Liver (tissue), 9 donors: ENCODE data around the gene GRK2. TPM values are rescaled to one million over a fixed set of nuclear protein-coding genes. Genes with fewer than 3 reads are reported as not detected.

ENCODE experiments used
- DNase-seq: peaks from one replicate; pipeline ENCODE4 v3.0.0-alpha.2; 2017; ENCODE audit warnings: low spot score
- H3K27ac ChIP-seq, 2 donors: one replicate each; pipeline ENCODE4 v1.7.0; 2013; ENCODE audit warnings: inconsistent platforms in 2 of 2, low read length in 2 of 2, control low read depth in 1 of 2, low read depth in 1 of 2, mild to moderate bottlenecking in 1 of 2
- H3K27me3 ChIP-seq, 4 donors: one replicate each; pipeline versions ENCODE4 v1.6.1 to v1.7.0; 2013; ENCODE audit warnings: low read length in 3 of 4, inconsistent platforms in 1 of 4, mild to moderate bottlenecking in 1 of 4, moderate library complexity in 1 of 4; ENCODE audit not compliant: control insufficient read depth in 4 of 4, insufficient read depth in 4 of 4
- H3K36me3 ChIP-seq, 4 donors: one replicate each; pipeline versions ENCODE4 v1.6.1 to v1.7.0; 2013; ENCODE audit warnings: low read length in 3 of 4, mild to moderate bottlenecking in 3 of 4, low read depth in 1 of 4, moderate library complexity in 1 of 4; ENCODE audit not compliant: control insufficient read depth in 4 of 4, insufficient read depth in 3 of 4
- H3K4me1 ChIP-seq, 4 donors: one replicate each; pipeline versions ENCODE4 v1.6.1 to v1.7.0; 2013; ENCODE audit warnings: low read length in 3 of 4, mild to moderate bottlenecking in 3 of 4, moderate library complexity in 1 of 4; ENCODE audit not compliant: control insufficient read depth in 4 of 4, insufficient read depth in 4 of 4
- H3K4me3 ChIP-seq, 3 donors: one replicate each; pipeline versions ENCODE4 v1.6.1 to v1.7.0; 2013; ENCODE audit warnings: low read length in 3 of 3, control low read depth in 1 of 3, low read depth in 1 of 3, mild to moderate bottlenecking in 1 of 3
- H3K9ac ChIP-seq, 2 donors: one replicate each; pipeline ENCODE4 v1.7.0; 2013; ENCODE audit warnings: low read length in 2 of 2, mild to moderate bottlenecking in 2 of 2, moderate library complexity in 2 of 2, control low read depth in 1 of 2, low read depth in 1 of 2
- H3K9me3 ChIP-seq, 4 donors: one replicate each; pipeline versions ENCODE4 v1.6.1 to v1.7.0; 2013; ENCODE audit warnings: low read length in 3 of 4; ENCODE audit not compliant: control insufficient read depth in 4 of 4
- ATF3 ChIP-seq: IDR thresholded peaks from 2 replicates; pipeline ENCODE4 v1.6.1; 2016; ENCODE audit warnings: antibody characterized with exemption
- EGR1 ChIP-seq, 2 donors: IDR thresholded peaks; 2 replicates each; pipeline ENCODE4 v1.6.1; 2016 to 2018; ENCODE audit warnings: antibody characterized with exemption in 2 of 2, low read depth in 2 of 2
- FOXA1 ChIP-seq: IDR thresholded peaks from 2 replicates; pipeline ENCODE4 v1.6.1; 2016; ENCODE audit warnings: antibody characterized with exemption
- FOXA2 ChIP-seq: IDR thresholded peaks from 2 replicates; pipeline ENCODE4 v1.6.1; 2016; ENCODE audit warnings: antibody characterized with exemption
- GABPA ChIP-seq, 2 donors: IDR thresholded peaks in 1 of 2; conservative IDR thresholded peaks in 1 of 2; 2 replicates each; pipeline ENCODE4 v1.6.1; 2016; ENCODE audit warnings: antibody characterized with exemption in 2 of 2, mild to moderate bottlenecking in 1 of 2, moderate library complexity in 1 of 2
- HNF4G ChIP-seq: IDR thresholded peaks from 2 replicates; pipeline ENCODE4 v1.6.1; 2016; ENCODE audit warnings: antibody characterized with exemption
- JUND ChIP-seq, 2 donors: IDR thresholded peaks; 2 replicates each; pipeline ENCODE4 v1.6.1; 2016; ENCODE audit warnings: antibody characterized with exemption in 2 of 2
- MAX ChIP-seq: IDR thresholded peaks from 2 replicates; pipeline ENCODE4 v1.6.1; 2016; ENCODE audit warnings: antibody characterized with exemption
- RAD21 ChIP-seq, 2 donors: IDR thresholded peaks; 2 replicates each; pipeline ENCODE4 v1.6.1; 2016; ENCODE audit warnings: antibody characterized with exemption in 2 of 2, mild to moderate bottlenecking in 2 of 2
- REST ChIP-seq: IDR thresholded peaks from 2 replicates; pipeline ENCODE4 v1.6.1; 2016; ENCODE audit warnings: antibody characterized with exemption, mild to moderate bottlenecking
- RXRA ChIP-seq, 2 donors: IDR thresholded peaks; 2 replicates each; pipeline ENCODE4 v1.6.1; 2017 to 2018; ENCODE audit warnings: antibody characterized with exemption in 2 of 2, mild to moderate bottlenecking in 1 of 2
- SP1 ChIP-seq: IDR thresholded peaks from 2 replicates; pipeline ENCODE4 v1.6.1; 2018; ENCODE audit warnings: antibody characterized with exemption, mild to moderate bottlenecking
- TAF1 ChIP-seq: conservative IDR thresholded peaks from 2 replicates; pipeline ENCODE4 v1.6.1; 2016; ENCODE audit warnings: antibody characterized with exemption, mild to moderate bottlenecking
- YY1 ChIP-seq: IDR thresholded peaks from 2 replicates; pipeline ENCODE4 v1.6.1; 2016; ENCODE audit warnings: antibody characterized with exemption, mild to moderate bottlenecking
- WGBS: extraction: QIAGEN DNeasy Blood & Tissue Kit; methylation state at CpG from one replicate; pipeline ENCODE4 v1.1.7; 2013; 5-methylcytosine and 5-hydroxymethylcytosine counted together
- polyA plus RNA-seq, 2 donors: library from polyadenylated mRNA; stranded (reverse) in 1 of 2; unstranded in 1 of 2; fragments of 200-250 nt in 1 of 2; fragments of >200 nt in 1 of 2; fragmentation: Nextera tagmentation in 1 of 2; extraction: Ambion mirVana in 1 of 2; gene quantifications; one replicate each; pipeline versions ENCODE4 v1.2.1 to v1.2.3, GENCODE V29; 2013 to 2015
- total RNA-seq, 2 donors: library from RNA; depleted of rRNA; stranded (reverse); fragments of >200 nt; gene quantifications; one replicate each; pipeline ENCODE4 v1.2.3, GENCODE V29; 2014
- donor health status: healthy.
- donor health status: healthy.
- donor health status: healthy.
- donor health status: healthy.
- donor health status: healthy.

Gene GRK2
- total and polyA plus RNA-seq, 4 donors: 13.4 to 41.4 (median 31.7) TPM

GRCh38 chr11:67242548-67242947, 23.7 kb upstream of the GRK2 start:
- peak overlapping the region in 1 of 2 donors; percentile 69 for H3K9ac ChIP-seq
- no peaks in the 10 kb centered on the region for H3K9me3 ChIP-seq
- H3K27me3 ChIP-seq: no peaks in the 10 kb centered on the region
- H3K27ac ChIP-seq: no peak overlapping the region
- TF ChIP-seq RXRA (IDR thresholded peaks at IDR 0.05) (no peak), MAX (no peak)
- no peak overlapping the region for H3K4me3 ChIP-seq
- 35% methylated on average over 1 of the region's 1 CpG for WGBS
- DNase-seq: no peak
- peaks cover 1 to 53% (median 36%) of the 10 kb centered on the region in 4 donors for H3K4me1 ChIP-seq
- peaks cover 10 to 31% (median 26%) of the 10 kb centered on the region in 4 donors for H3K36me3 ChIP-seq

GRCh38 chr11:67243051-67243450, 23.2 kb upstream of the GRK2 start:
- Histone ChIP-seq H3K4me1 (peaks cover 1 to 55% (median 39%) of the 10 kb centered on the region in 4 donors), H3K27ac (no peak overlapping the region), H3K36me3 (peaks cover 10 to 36% (median 30%) of the 10 kb centered on the region in 4 donors), H3K9ac (no peak overlapping the region), H3K4me3 (no peak overlapping the region), H3K27me3 (no peaks in the 10 kb centered on the region), H3K9me3 (no peaks in the 10 kb centered on the region)
- DNase-seq: no peak
- 56% methylated on average over 2 of the region's 2 CpGs for WGBS
- TF ChIP-seq EGR1 (IDR thresholded peaks at IDR 0.05; ENCODE audit: low read depth in 2 of 2) (no peak), JUND (IDR thresholded peaks at IDR 0.05) (no peak), RXRA (IDR thresholded peaks at IDR 0.05) (no peak)

- H3K9ac ChIP-seq: no peak overlapping the region
- H3K4me1 ChIP-seq: peaks cover 1 to 52% (median 41%) of the 10 kb centered on the region in 4 donors
- no peak overlapping the region for H3K27ac ChIP-seq
- no peaks in the 10 kb centered on the region for H3K9me3 ChIP-seq
- no peak for DNase-seq
- no peak for TF ChIP-seq FOXA1
- TF ChIP-seq TAF1: no peak
- no peak for TF ChIP-seq GABPA (IDR thresholded peaks at IDR 0.05 in 1 of 2, conservative IDR thresholded peaks at IDR 0.05 in 1 of 2)
- TF ChIP-seq REST: no peak
- no peak for TF ChIP-seq FOXA2
- WGBS: 94% methylated on average over 11 of the region's 11 CpGs
- no peak overlapping the region for H3K4me3 ChIP-seq
- no peaks in the 10 kb centered on the region for H3K27me3 ChIP-seq
- peaks cover 15 to 55% (median 44%) of the 10 kb centered on the region in 4 donors for H3K36me3 ChIP-seq
Observed at GRCh38 chr11:67245046-67245445, 21.2 kb upstream of the GRK2 start.

- Histone ChIP-seq H3K27ac (no peak overlapping the region), H3K4me1 (peaks cover 1 to 35% (median 28%) of the 10 kb centered on the region in 4 donors)
- no peak for TF ChIP-seq YY1
- no peak for TF ChIP-seq RXRA (IDR thresholded peaks at IDR 0.05)
- TF ChIP-seq FOXA2: no peak
- TF ChIP-seq FOXA1: no peak
- no peak for TF ChIP-seq HNF4G
- TF ChIP-seq ATF3: no peak
- TF ChIP-seq SP1: no peak
- no peak for TF ChIP-seq RAD21 (IDR thresholded peaks at IDR 0.05)
- no peak for TF ChIP-seq REST
Observed at GRCh38 chr11:67247946-67248550, 18.2 kb upstream of the GRK2 start.

More at GRCh38 chr11:67247946-67248550, 18.2 kb upstream of the GRK2 start:
- Histone ChIP-seq H3K9me3 (no peaks in the 10 kb centered on the region), H3K9ac (no peak overlapping the region), H3K4me3 (no peak overlapping the region), H3K36me3 (peaks cover 24 to 83% (median 67%) of the 10 kb centered on the region in 4 donors), H3K27me3 (no peaks in the 10 kb centered on the region)
- WGBS: 53% methylated on average over 5 of the region's 5 CpGs
- DNase-seq: no peak
